Nephron progenitor cell (in vitro differentiated cells): ENCODE data around the gene CHRNB2.

Experiments used
- DNase-seq: peaks from one replicate; pipeline ENCODE4 v3.0.0; 2021
- H3K27ac Mint-ChIP-seq: 2 replicates; pipeline ENCODE4 v1.8.0; 2021; ENCODE audit warnings: mild to moderate bottlenecking, moderate library complexity, mixed read lengths
- H3K27me3 Mint-ChIP-seq: 2 replicates; pipeline ENCODE4 v1.8.0; 2021; ENCODE audit warnings: mild to moderate bottlenecking, low read depth, mixed read lengths; ENCODE audit not compliant: poor library complexity
- H3K36me3 Mint-ChIP-seq: 2 replicates; pipeline ENCODE4 v1.8.0; 2021; ENCODE audit warnings: low read depth, mixed read lengths
- H3K4me1 Mint-ChIP-seq: 2 replicates; pipeline ENCODE4 v1.8.0; 2021; ENCODE audit warnings: mixed read lengths
- H3K4me3 Mint-ChIP-seq: 2 replicates; pipeline ENCODE4 v1.8.0; 2021; ENCODE audit warnings: mild to moderate bottlenecking, moderate library complexity, mixed read lengths
- H3K9me3 Mint-ChIP-seq: 2 replicates; pipeline ENCODE4 v1.8.0; 2021; ENCODE audit warnings: mild to moderate bottlenecking, moderate library complexity, mixed read lengths
- CTCF ChIP-seq: fragments of 200-600 bp; sonication (generic); IDR thresholded peaks from 2 replicates; pipeline ENCODE4 v1.5.0; 2021; ENCODE audit warnings: antibody characterized with exemption

Gene CHRNB2

DNA sequence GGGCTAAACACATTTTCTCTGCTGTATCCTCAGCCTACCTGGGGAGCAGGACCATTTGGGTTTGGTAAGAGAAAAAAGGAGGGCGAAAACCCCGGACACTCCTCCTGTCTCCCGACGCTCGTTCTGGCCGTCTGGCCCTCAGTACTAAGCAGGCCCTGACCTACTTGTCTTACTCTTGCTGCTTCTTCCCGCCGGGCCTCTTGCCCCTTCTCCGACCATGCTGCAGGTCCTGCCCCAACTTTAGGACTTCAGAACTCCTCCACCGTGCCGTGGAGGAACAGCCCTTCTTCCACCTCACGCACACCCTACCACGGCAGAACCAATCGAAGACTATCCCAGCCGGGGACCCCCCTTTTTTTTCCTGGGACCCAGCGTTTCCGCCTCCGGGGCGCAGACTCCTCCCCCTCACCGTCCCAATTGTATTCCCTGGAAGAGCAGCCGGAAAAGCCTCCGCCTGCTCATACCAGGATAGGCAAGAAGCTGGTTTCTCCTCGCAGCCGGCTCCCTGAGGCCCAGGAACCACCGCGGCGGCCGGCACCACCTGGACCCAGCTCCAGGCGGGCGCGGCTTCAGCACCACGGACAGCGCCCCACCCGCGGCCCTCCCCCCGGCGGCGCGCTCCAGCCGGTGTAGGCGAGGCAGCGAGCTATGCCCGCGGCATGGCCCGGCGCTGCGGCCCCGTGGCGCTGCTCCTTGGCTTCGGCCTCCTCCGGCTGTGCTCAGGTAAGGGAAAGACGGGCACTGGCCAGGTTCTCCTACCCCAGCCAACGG is at the start of gene CHRNB2:
Gene CHRNB2 (plus strand): TSS at position 393 of the 771 bp plus-strand sequence. CDS start 267 bp downstream, at position 660.
- Mint-ChIP-seq H3K27ac (no peak within 1 kb of the TSS), H3K27me3 (peaks cover 74% of the 10 kb centered on the region), H3K9me3 (peaks cover 3% of the 10 kb centered on the region)

GRCh38 chr1:154519591-154519991 is 48.0 kb upstream of the CHRNB2 start:
- Mint-ChIP-seq H3K27me3 (peaks cover 22% of the 10 kb centered on the region), H3K4me3 (no peak overlapping the region), H3K9me3 (no peaks in the 10 kb centered on the region)

More for the DNA sequence above, at the start of gene CHRNB2:
- H3K36me3 Mint-ChIP-seq, result no peaks in the 10 kb centered on the region
- peak within 1 kb of the TSS; percentile 80 for H3K4me3 Mint-ChIP-seq
- DNase-seq, result peak; percentile 95
- TF ChIP-seq CTCF, result no peak
- H3K4me1 Mint-ChIP-seq, result peaks cover 15% of the 10 kb centered on the region

DNA sequence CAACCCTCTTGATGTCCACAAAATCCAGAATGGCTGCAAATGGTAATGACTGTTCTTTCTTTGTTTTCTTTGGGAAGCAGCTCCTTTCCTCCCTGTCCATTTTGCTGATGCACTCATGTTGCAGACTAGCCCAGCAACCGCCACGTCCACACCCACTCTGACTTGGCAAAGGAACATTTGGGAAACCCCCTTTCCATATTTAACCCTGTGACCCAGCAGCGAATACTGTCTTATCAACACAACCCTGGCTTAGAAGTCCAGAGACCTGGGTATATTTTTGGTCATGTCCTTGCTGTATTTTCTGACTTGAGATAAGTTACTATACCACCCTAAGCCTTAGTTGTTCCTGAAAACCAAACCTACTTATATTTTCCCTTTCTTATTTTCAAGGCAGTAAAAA is 47.2 kb upstream of the CHRNB2 start:
- DNase-seq, result no peak
- Mint-ChIP-seq H3K27me3 (peaks cover 22% of the 10 kb centered on the region), H3K36me3 (no peaks in the 10 kb centered on the region), H3K4me1 (peaks cover 14% of the 10 kb centered on the region), H3K9me3 (no peaks in the 10 kb centered on the region), H3K4me3 (no peak overlapping the region), H3K27ac (no peak overlapping the region)
- no peak for TF ChIP-seq CTCF

More at GRCh38 chr1:154519591-154519991, 48.0 kb upstream of the CHRNB2 start:
- H3K27ac Mint-ChIP-seq, result no peak overlapping the region
- no peak for DNase-seq
- no peaks in the 10 kb centered on the region for H3K36me3 Mint-ChIP-seq
- peaks cover 14% of the 10 kb centered on the region for H3K4me1 Mint-ChIP-seq
- TF ChIP-seq CTCF, result no peak

DNA sequence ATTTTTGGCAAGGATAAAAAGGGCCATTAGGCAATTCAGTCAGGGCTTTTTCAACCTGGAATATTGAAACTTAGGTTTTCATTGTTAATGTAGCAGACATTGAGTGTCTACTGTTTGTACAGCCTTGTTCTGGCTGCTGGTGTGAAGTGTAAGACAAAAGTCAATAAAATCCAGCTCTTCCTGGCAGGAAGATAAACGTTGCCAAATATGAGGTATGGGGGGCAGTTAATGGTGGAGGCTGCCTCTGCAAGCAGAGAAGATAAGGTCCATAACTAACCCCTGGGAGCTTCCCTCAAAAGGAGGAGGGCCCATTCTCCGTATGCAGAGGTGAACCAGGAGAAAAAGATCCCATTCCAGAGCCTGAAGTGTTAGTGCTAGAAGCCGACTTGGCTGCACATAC is 45.9 kb upstream of the CHRNB2 start:
- Mint-ChIP-seq H3K4me3 (no peak overlapping the region), H3K9me3 (no peaks in the 10 kb centered on the region), H3K36me3 (no peaks in the 10 kb centered on the region), H3K4me1 (peaks cover 14% of the 10 kb centered on the region), H3K27ac (no peak overlapping the region), H3K27me3 (peaks cover 18% of the 10 kb centered on the region)
- DNase-seq, result no peak
- no peak for TF ChIP-seq CTCF

DNA sequence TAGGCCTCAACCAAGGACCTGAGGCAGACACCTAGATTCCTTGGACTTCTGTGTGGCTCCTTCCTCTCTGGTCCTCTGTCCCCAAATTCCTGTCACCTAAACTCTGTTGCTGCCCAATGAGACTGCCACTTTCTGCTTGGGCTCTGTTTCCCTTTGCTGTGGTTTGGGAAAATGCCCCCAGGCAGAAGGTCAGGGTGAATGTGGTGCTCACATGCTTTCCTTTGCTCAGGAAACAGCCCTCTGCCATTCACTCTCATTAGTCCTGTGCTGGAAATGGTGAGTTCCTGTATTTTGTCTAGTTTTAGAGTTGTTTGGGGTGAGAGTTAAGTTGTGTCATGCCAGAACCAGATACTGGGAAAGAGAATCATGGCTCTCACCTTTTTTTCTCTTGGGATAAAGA is 42.7 kb upstream of the CHRNB2 start:
- no peak for TF ChIP-seq CTCF
- no peaks in the 10 kb centered on the region for H3K9me3 Mint-ChIP-seq
- H3K27ac Mint-ChIP-seq, result no peak overlapping the region
- H3K4me3 Mint-ChIP-seq, result no peak overlapping the region
- peaks cover 10% of the 10 kb centered on the region for H3K4me1 Mint-ChIP-seq
- DNase-seq, result no peak
- peaks cover 3% of the 10 kb centered on the region for H3K27me3 Mint-ChIP-seq
- H3K36me3 Mint-ChIP-seq, result no peaks in the 10 kb centered on the region

GRCh38 chr1:154527192-154527591 is 40.4 kb upstream of the CHRNB2 start:
- H3K27ac Mint-ChIP-seq, result no peak overlapping the region
- TF ChIP-seq CTCF, result no peak
- no peaks in the 10 kb centered on the region for H3K4me1 Mint-ChIP-seq
- H3K4me3 Mint-ChIP-seq, result no peak overlapping the region
- H3K27me3 Mint-ChIP-seq, result no peaks in the 10 kb centered on the region
- no peak for DNase-seq
- H3K9me3 Mint-ChIP-seq, result peaks cover 5% of the 10 kb centered on the region
- no peaks in the 10 kb centered on the region for H3K36me3 Mint-ChIP-seq
